Transverse colon (tissue), 4 donors: ENCODE data around the gene TOB1. TPM values are rescaled to one million over a fixed set of nuclear protein-coding genes. Genes with fewer than 3 reads are reported as not detected.
A peak's percentile ranks its signal among the peaks of the same experiment; 100 is the strongest.

Source experiments
- DNase-seq: peaks from one replicate; pipeline ENCODE4 v3.0.0-alpha.2; 2019
- H3K27ac ChIP-seq, 4 donors: fragments of 200-600 bp; sonication (generic); 2 replicates each; pipeline ENCODE4 v1.5.1; 2016 to 2018; ENCODE audit warnings: inconsistent platforms in 4 of 4
- H3K27me3 ChIP-seq: fragments of 200-600 bp; sonication (generic); 2 replicates; pipeline ENCODE4 v1.5.1; 2017; ENCODE audit warnings: inconsistent platforms
- H3K36me3 ChIP-seq, 4 donors: fragments of 200-600 bp; sonication (generic); 2 replicates each; pipeline ENCODE4 v1.5.1; 2017 to 2019; ENCODE audit warnings: inconsistent platforms in 4 of 4
- H3K4me1 ChIP-seq, 4 donors: fragments of 200-600 bp; sonication (generic); 2 replicates each; pipeline ENCODE4 v1.5.1; 2017 to 2020; ENCODE audit warnings: inconsistent platforms in 4 of 4
- H3K4me3 ChIP-seq, 4 donors: fragments of 200-600 bp; sonication (generic); 1 replicate in 1 of 4; 2 replicates in 3 of 4; pipeline versions ENCODE4 v1.5.1 to v1.6.1; 2017 to 2019; ENCODE audit warnings: inconsistent platforms in 4 of 4
- H3K9me3 ChIP-seq, 2 donors: fragments of 200-600 bp; sonication (generic); 2 replicates each; pipeline ENCODE4 v1.5.1; 2017 to 2019; ENCODE audit warnings: inconsistent platforms in 2 of 2
- CTCF ChIP-seq, 5 experiments: fragments of 200-600 bp in 3 of 5; fragments of 450-650 bp in 2 of 5; sonication (generic) in 3 of 5; IDR thresholded peaks; 1 replicate in 2 of 5; 2 replicates in 3 of 5; pipeline ENCODE4 v1.5.1; 2016 to 2017; ENCODE audit warnings: antibody characterized with exemption in 5 of 5, inconsistent platforms in 3 of 5, mild to moderate bottlenecking in 2 of 5, moderate library complexity in 1 of 5
- EP300 ChIP-seq: sonication (generic); formaldehyde crosslinking; IDR thresholded peaks from one replicate; pipeline ENCODE4 v1.6.1; 2017; ENCODE audit warnings: antibody characterized with exemption, low read depth
- POLR2A ChIP-seq: fragments of 450-650 bp; IDR thresholded peaks from one replicate; pipeline ENCODE4 v1.6.1; 2016; ENCODE audit warnings: antibody characterized with exemption, mild to moderate bottlenecking, moderate library complexity
- POLR2AphosphoS5 ChIP-seq, 3 donors: sonication (generic); formaldehyde crosslinking; IDR thresholded peaks; one replicate each; pipeline ENCODE4 v1.6.1; 2016; ENCODE audit warnings: antibody characterized with exemption in 3 of 3
- WGBS, 2 donors: methylation state at CpG; one replicate each; pipeline ENCODE4 v1.1.5; 2018; ENCODE audit warnings: low coverage in 1 of 2; 5-methylcytosine and 5-hydroxymethylcytosine counted together
- in situ Hi-C, 4 donors: fragments of 200-750 bp; cut with MboI; loops; one replicate each; pipeline versions ENCODE4 v1.15.0 to v1.15.1; 2017; ENCODE audit warnings: low sequenced_read_pairs in 3 of 4, low pct_ligation_motif_present in 1 of 4, low pct_unique_long_range_greater_than_20kb in 1 of 4
- intact Hi-C: fragments of 100-400 bp; cut with DNase I; formaldehyde crosslinking; loops from one replicate; pipeline ENCODE4 v1.15.1; 2023; ENCODE audit warnings: low total_unique reads
- total RNA-seq, 4 donors: library from RNA; depleted of rRNA; stranded (reverse); fragments of >200 nt; gene quantifications; one replicate each; pipeline ENCODE4 v1.1.0, GENCODE V29; 2016

TOB1 gene
- 10 to 100 TPM; 69.1 to 88.3 (median 75.5) TPM for total RNA-seq

GRCh38 chr17:50866261-50866949, at the start of gene TOB1:
TOB1 (minus strand) TSS chr17:50866354; CDS start chr17:50864017, 2,337 bp downstream.
- H3K4me1 ChIP-seq, result peaks cover 3 to 51% (median 32%) of the 10 kb centered on the region in 4 donors
- TF ChIP-seq CTCF (IDR thresholded peaks at IDR 0.05), result no peak
- TF ChIP-seq POLR2A, result peak; percentile 99
- TF ChIP-seq POLR2AphosphoS5 (IDR thresholded peaks at IDR 0.05), result peak; percentile 99 to 100 (median 100)
- TF ChIP-seq EP300, result no peak
- peaks cover 0 to 16% (median 0%) of the 10 kb centered on the region in 4 donors for H3K36me3 ChIP-seq
- DNase-seq, result peak; percentile 99
- WGBS, 2 donors, result 0 to 1% methylated on average over 11 to 48 of the region's 75 CpGs
- no peaks in the 10 kb centered on the region for H3K9me3 ChIP-seq
- no peaks in the 10 kb centered on the region for H3K27me3 ChIP-seq
- intact Hi-C loops (loop anchor here (5.0 kb wide), 1 partner anchor 36 kb away; no protein-coding TSS in a partner anchor), in situ Hi-C loops (loop anchor here in 2 of 4 donors (25.0 kb wide), 1 partner anchor 296 kb away; the partner anchor contains the start of genes NME1 (in 2 of the 2) and NME2 (in 2 of the 2))
- peak within 1 kb of the TSS; percentile 90 to 100 (median 95) for H3K4me3 ChIP-seq
- H3K27ac ChIP-seq, result peak within 1 kb of the TSS; percentile 98 to 100 (median 99)

GRCh38 chr17:50914505-50915063, 48.4 kb upstream of the TOB1 start:
- intact Hi-C loops, result no loop called here
- H3K9me3 ChIP-seq, result no peaks in the 10 kb centered on the region
- in situ Hi-C loops, result no loop called here
- H3K36me3 ChIP-seq, result no peaks in the 10 kb centered on the region
- H3K27ac ChIP-seq, result peak overlapping the region; percentile 59 to 93 (median 83)
- no peak overlapping the region for H3K4me3 ChIP-seq
- no peaks in the 10 kb centered on the region for H3K27me3 ChIP-seq
- TF ChIP-seq EP300 (no peak), POLR2AphosphoS5 (IDR thresholded peaks at IDR 0.05) (no peak), CTCF (IDR thresholded peaks at IDR 0.05) (no peak), POLR2A (no peak)
- 84% methylated on average over 11 of the region's 11 CpGs; no CpG with 5 or more reads in 1 of the 2 donors for WGBS, 2 donors
- peaks cover 14 to 51% (median 35%) of the 10 kb centered on the region in 4 donors for H3K4me1 ChIP-seq
- DNase-seq, result no peak

GRCh38 chr17:50913120-50913519, 47.0 kb upstream of the TOB1 start:
- H3K9me3 ChIP-seq, result no peaks in the 10 kb centered on the region
- DNase-seq, result no peak
- intact Hi-C loops, result no loop called here
- in situ Hi-C loops, result no loop called here
- H3K27ac ChIP-seq, result no peak overlapping the region
- WGBS, 2 donors, result 89 to 100% methylated on average over 1 to 2 of the region's 2 CpGs
- peaks cover 0 to 40% (median 24%) of the 10 kb centered on the region in 4 donors for H3K4me1 ChIP-seq
- H3K36me3 ChIP-seq, result no peaks in the 10 kb centered on the region
- H3K4me3 ChIP-seq, result no peak overlapping the region
- TF ChIP-seq CTCF (IDR thresholded peaks at IDR 0.05), result no peak
- no peak for TF ChIP-seq EP300
- no peak for TF ChIP-seq POLR2AphosphoS5 (IDR thresholded peaks at IDR 0.05)
- TF ChIP-seq POLR2A, result no peak
- H3K27me3 ChIP-seq, result no peaks in the 10 kb centered on the region

GRCh38 chr17:50911890-50912289, 45.7 kb upstream of the TOB1 start:
- no peaks in the 10 kb centered on the region for H3K36me3 ChIP-seq
- WGBS, 2 donors, result 87% methylated on average over 4 of the region's 4 CpGs; no CpG with 5 or more reads in 1 of the 2 donors
- H3K4me3 ChIP-seq, result no peak overlapping the region
- peaks cover 0 to 27% (median 19%) of the 10 kb centered on the region in 4 donors for H3K4me1 ChIP-seq
- H3K27me3 ChIP-seq, result no peaks in the 10 kb centered on the region
- intact Hi-C loops, result no loop called here
- H3K27ac ChIP-seq, result no peak overlapping the region
- in situ Hi-C loops, result no loop called here
- TF ChIP-seq CTCF (IDR thresholded peaks at IDR 0.05), result no peak
- TF ChIP-seq EP300, result no peak
- no peak for TF ChIP-seq POLR2A
- no peaks in the 10 kb centered on the region for H3K9me3 ChIP-seq
- DNase-seq, result no peak
